Esophagus muscularis mucosa (tissue), 4 donors: ENCODE measurements around the gene ZAR1L. TPM values are rescaled to one million over a fixed set of nuclear protein-coding genes. Genes with fewer than 3 reads are reported as not detected.
A peak's percentile ranks its signal among the peaks of the same experiment; 100 is the strongest.

Experiments used
- DNase-seq: peaks from one replicate; pipeline ENCODE4 v3.0.0-alpha.2; 2017; ENCODE audit errors: extremely low spot score
- H3K27ac ChIP-seq, 4 donors: fragments of 200-600 bp; sonication (generic); replicated peaks in 1 of 4; 1 replicate in 3 of 4; 2 replicates in 1 of 4; pipeline ENCODE4 v1.5.1; 2016 to 2019; ENCODE audit warnings: mild to moderate bottlenecking in 1 of 4
- H3K27me3 ChIP-seq, 4 donors: fragments of 200-600 bp; sonication (generic); one replicate each; pipeline versions ENCODE4 v1.5.1 to v1.6.0; 2016 to 2019
- H3K36me3 ChIP-seq, 4 donors: fragments of 200-600 bp; sonication (generic); one replicate each; pipeline ENCODE4 v1.5.1; 2016 to 2019
- H3K4me1 ChIP-seq, 4 donors: fragments of 200-600 bp; sonication (generic); one replicate each; pipeline ENCODE4 v1.5.1; 2016 to 2019
- H3K4me3 ChIP-seq, 4 donors: fragments of 200-600 bp; sonication (generic); 1 replicate in 2 of 4; 2 replicates in 2 of 4; pipeline ENCODE4 v1.5.1; 2016 to 2019; ENCODE audit warnings: mild to moderate bottlenecking in 4 of 4, moderate library complexity in 1 of 4
- H3K9me3 ChIP-seq, 4 donors: fragments of 200-600 bp; sonication (generic); 1 replicate in 3 of 4; 2 replicates in 1 of 4; pipeline ENCODE4 v1.5.1; 2016 to 2019
- CTCF ChIP-seq, 3 experiments: fragments of 200-600 bp in 2 of 3; fragments of 450-650 bp in 1 of 3; sonication (generic) in 2 of 3; IDR thresholded peaks; one replicate each; pipeline ENCODE4 v1.5.1; 2017 to 2019; ENCODE audit warnings: antibody characterized with exemption in 3 of 3, mild to moderate bottlenecking in 2 of 3, moderate library complexity in 1 of 3
- EP300 ChIP-seq: sonication (generic); formaldehyde crosslinking; IDR thresholded peaks from one replicate; pipeline ENCODE4 v1.6.1; 2017; ENCODE audit warnings: antibody characterized with exemption
- POLR2A ChIP-seq: fragments of 450-650 bp; IDR thresholded peaks from one replicate; pipeline ENCODE4 v1.6.1; 2017; ENCODE audit warnings: antibody characterized with exemption, moderate library complexity, mild to moderate bottlenecking, low read depth
- POLR2AphosphoS5 ChIP-seq, 2 donors: sonication (generic); formaldehyde crosslinking; IDR thresholded peaks; one replicate each; pipeline ENCODE4 v1.6.1; 2017; ENCODE audit warnings: antibody characterized with exemption in 2 of 2
- WGBS: methylation state at CpG from one replicate; pipeline ENCODE4 v1.1.5; 2018; 5-methylcytosine and 5-hydroxymethylcytosine counted together
- intact Hi-C: fragments of 100-400 bp; cut with DNase I; formaldehyde crosslinking; loops from one replicate; pipeline ENCODE4 v1.15.1; 2023
- total RNA-seq, 4 donors: library from RNA; depleted of rRNA; stranded (reverse); fragments of >200 nt; gene quantifications; one replicate each; pipeline versions ENCODE4 v1.1.0 to v1.2.1, GENCODE V29; 2016

ZAR1L gene
- total RNA-seq, 4 donors from 2014 or later: not detected

DNA sequence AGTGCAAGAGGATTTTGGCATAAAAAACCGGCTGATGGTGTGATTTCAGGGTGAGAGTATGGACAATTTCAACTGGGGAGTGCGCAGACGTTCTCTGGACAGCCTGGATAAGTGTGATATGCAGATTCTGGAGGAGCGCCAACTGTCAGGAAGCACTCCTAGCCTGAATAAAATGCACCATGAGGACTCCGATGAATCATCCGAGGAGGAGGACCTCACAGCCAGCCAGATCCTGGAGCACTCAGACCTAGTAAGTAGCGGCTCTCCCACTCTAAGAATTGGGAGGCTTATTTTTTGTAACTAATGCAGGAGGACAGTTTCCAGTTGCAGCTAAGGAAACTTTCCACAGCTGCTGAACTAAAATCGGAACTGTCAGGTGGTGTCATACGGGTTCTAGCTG is 53.6 kb downstream of the ZAR1L start:
- intact Hi-C loops: no loop called here
- H3K4me3 ChIP-seq: peak overlapping the region in 1 of 4 donors; percentile 8
- H3K36me3 ChIP-seq: peaks cover 18 to 34% (median 23%) of the 10 kb centered on the region in 4 donors
- no peak for DNase-seq
- H3K9me3 ChIP-seq: no peaks in the 10 kb centered on the region
- H3K4me1 ChIP-seq: peaks cover 63 to 85% (median 72%) of the 10 kb centered on the region in 4 donors
- H3K27me3 ChIP-seq: no peaks in the 10 kb centered on the region
- TF ChIP-seq EP300 (no peak), CTCF (IDR thresholded peaks at IDR 0.05) (no peak), POLR2AphosphoS5 (IDR thresholded peaks at IDR 0.05) (peak; percentile 74 to 76)
- peak overlapping the region; percentile 69 to 77 (median 76) for H3K27ac ChIP-seq
- 27% methylated on average over 9 of the region's 9 CpGs for WGBS

DNA sequence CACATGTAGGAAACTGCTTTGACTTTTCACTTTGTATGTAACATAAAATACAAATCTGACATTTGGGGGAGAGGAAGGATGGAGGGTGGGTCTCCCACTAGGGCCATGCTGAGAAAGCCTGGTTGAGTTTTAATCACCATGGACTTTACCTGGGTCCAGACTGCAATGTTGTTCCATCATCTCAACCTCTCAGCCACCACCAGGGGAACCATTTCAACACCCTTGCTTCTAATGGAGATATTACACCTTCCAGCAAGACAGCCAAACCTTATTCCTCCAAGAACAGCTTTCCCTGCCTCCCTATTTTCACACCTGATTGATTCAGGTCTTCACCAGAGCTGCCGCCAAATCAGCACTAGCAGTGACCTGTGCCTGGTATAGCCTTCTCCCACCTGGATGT is 56.0 kb downstream of the ZAR1L start:
- 100% methylated on average over 1 of the region's 1 CpG for WGBS
- H3K4me3 ChIP-seq: no peak overlapping the region
- peak in 2 of 3 experiments; percentile 12 to 25 for TF ChIP-seq CTCF (IDR thresholded peaks at IDR 0.05)
- TF ChIP-seq EP300: no peak
- intact Hi-C loops: no loop called here
- peaks cover 45 to 81% (median 69%) of the 10 kb centered on the region in 4 donors for H3K4me1 ChIP-seq
- H3K36me3 ChIP-seq: peaks cover 3 to 12% (median 7%) of the 10 kb centered on the region in 4 donors
- no peaks in the 10 kb centered on the region for H3K27me3 ChIP-seq
- H3K27ac ChIP-seq: peak overlapping the region; percentile 56 to 77 (median 64)
- DNase-seq: no peak
- H3K9me3 ChIP-seq: no peaks in the 10 kb centered on the region

DNA sequence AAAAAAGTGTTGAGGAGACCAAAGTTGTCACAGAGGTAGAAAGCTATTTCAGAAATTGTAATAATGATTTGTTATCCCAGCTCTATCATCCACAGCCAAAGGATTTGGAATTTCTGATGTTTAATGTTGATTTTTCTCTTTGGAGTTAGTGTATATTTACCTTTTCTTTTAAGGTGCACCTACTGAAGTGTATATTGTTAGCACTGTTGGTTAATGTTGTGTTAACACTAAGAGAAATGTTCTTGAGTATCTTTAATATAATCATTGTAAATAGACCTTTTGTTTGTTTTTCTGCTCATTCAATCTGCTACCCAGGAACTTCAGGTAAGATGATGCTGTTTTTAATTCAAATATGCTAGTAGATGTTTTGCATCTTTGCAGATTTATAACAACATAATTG is 57.5 kb downstream of the ZAR1L start:
- no peaks in the 10 kb centered on the region for H3K27me3 ChIP-seq
- peak overlapping the region in 3 of 4 donors; percentile 12 to 82 (median 21) for H3K27ac ChIP-seq
- peaks cover 0 to 6% (median 2%) of the 10 kb centered on the region in 4 donors for H3K36me3 ChIP-seq
- intact Hi-C loops: no loop called here
- H3K4me3 ChIP-seq: peak overlapping the region in 2 of 4 donors; percentile 6 to 60
- TF ChIP-seq POLR2A (no peak), POLR2AphosphoS5 (IDR thresholded peaks at IDR 0.05) (no peak), CTCF (IDR thresholded peaks at IDR 0.05) (no peak), EP300 (no peak)
- no peaks in the 10 kb centered on the region for H3K9me3 ChIP-seq
- peaks cover 36 to 81% (median 67%) of the 10 kb centered on the region in 4 donors for H3K4me1 ChIP-seq
- DNase-seq: no peak

GRCh38 chr13:32256243-32256642 is 58.9 kb downstream of the ZAR1L start:
- Histone ChIP-seq H3K27me3 (no peaks in the 10 kb centered on the region), H3K9me3 (no peaks in the 10 kb centered on the region), H3K4me1 (peaks cover 25 to 68% (median 54%) of the 10 kb centered on the region in 4 donors), H3K36me3 (no peaks in the 10 kb centered on the region), H3K4me3 (peak overlapping the region; percentile 42 to 60 (median 54)), H3K27ac (peak overlapping the region; percentile 78 to 83 (median 80))
- DNase-seq: no peak
- TF ChIP-seq POLR2AphosphoS5 (IDR thresholded peaks at IDR 0.05) (no peak), POLR2A (no peak), EP300 (no peak), CTCF (IDR thresholded peaks at IDR 0.05) (no peak)
- 63% methylated on average over 4 of the region's 4 CpGs for WGBS
- intact Hi-C loops: no loop called here

- WGBS: 47% methylated on average over 6 of the region's 6 CpGs
- TF ChIP-seq POLR2AphosphoS5 (IDR thresholded peaks at IDR 0.05) (no peak), EP300 (no peak), CTCF (IDR thresholded peaks at IDR 0.05) (no peak), POLR2A (no peak)
- intact Hi-C loops: no loop called here
- no peaks in the 10 kb centered on the region for H3K27me3 ChIP-seq
- peak overlapping the region; percentile 42 to 60 (median 54) for H3K4me3 ChIP-seq
- H3K4me1 ChIP-seq: peaks cover 20 to 62% (median 49%) of the 10 kb centered on the region in 4 donors
- peaks cover 0 to 2% (median 0%) of the 10 kb centered on the region in 4 donors for H3K36me3 ChIP-seq
- no peaks in the 10 kb centered on the region for H3K9me3 ChIP-seq
- H3K27ac ChIP-seq: peak overlapping the region; percentile 78 to 83 (median 80)
- DNase-seq: no peak
Observed at GRCh38 chr13:32255724-32256109, 59.4 kb downstream of the ZAR1L start.
